ENCODE measurements around the gene SKAP2. TPM values are rescaled to one million over a fixed set of nuclear protein-coding genes. Genes with fewer than 3 reads are reported as not detected.

The SKAP2 gene
- total and polyA plus RNA-seq, 10 of the 15 experiments (the other 5 are each of a cell fraction or from before 2014, with no cell fraction given): 10.9 to 40.6 (median 23.5) TPM

DNA sequence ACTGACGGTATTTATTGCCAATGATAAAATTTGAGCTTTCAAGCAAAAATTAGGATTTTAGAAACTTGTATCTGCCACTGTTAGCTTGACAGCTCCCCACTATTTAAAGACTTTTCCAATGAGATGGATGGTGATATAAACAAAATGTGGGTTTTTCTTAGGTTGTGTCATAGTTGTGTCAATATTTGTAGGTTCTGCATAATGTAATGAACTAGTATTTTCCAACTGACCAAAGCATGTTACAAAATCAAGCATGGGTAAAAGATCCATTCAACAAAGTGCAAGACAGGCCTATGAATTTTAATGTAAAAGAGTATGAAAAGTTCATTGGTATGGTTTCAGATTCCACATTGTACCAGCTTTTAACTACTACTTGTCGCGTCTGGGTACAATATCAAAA is 165.6 kb downstream of the SKAP2 start:
- BruUV-seq (replicated peaks): no TSS peak
- FAIRE-seq: peak; percentile 13
- in situ Hi-C loops (cut with MboI) (no loop called here), intact Hi-C loops (cut with micrococcal nuclease; ENCODE audit: unreplicated experiment) (no loop called here)
- Histone ChIP-seq H3K4me2 (ENCODE audit: control insufficient read depth, insufficient read depth) (no peak overlapping the region), H3K27ac (ENCODE audit: control insufficient read depth, insufficient read depth) (no peak overlapping the region), H3K4me1 (ENCODE audit: control insufficient read depth, insufficient read depth, low read length) (no peaks in the 10 kb centered on the region), H3K79me2 (ENCODE audit: control insufficient read depth, insufficient read depth, low read length) (no peaks in the 10 kb centered on the region), H4K20me1 (ENCODE audit: control insufficient read depth, insufficient read depth) (no peaks in the 10 kb centered on the region), H3K9ac (ENCODE audit: control insufficient read depth, insufficient read depth, low read length) (no peak overlapping the region), H2AFZ (ENCODE audit: control insufficient read depth, low read depth, low read length) (no peak overlapping the region), H3K27me3 (replicated peaks in 1 of 2; ENCODE audit: control insufficient read depth in 2 of 2, insufficient read depth in 2 of 2, low read length in 1 of 2) (no peaks in the 10 kb centered on the region), H3K9me3 (replicated peaks; ENCODE audit: control insufficient read depth, insufficient read depth, low read length) (no peaks in the 10 kb centered on the region), H3K36me3 (ENCODE audit: control insufficient read depth in 2 of 2, insufficient read depth in 2 of 2, low read length in 1 of 2) (no peaks in the 10 kb centered on the region), H3K4me3 (no peak overlapping the region)
- no peak for DNase-seq (ENCODE audit: low read depth, low spot score)
- TF ChIP-seq GABPA (IDR thresholded peaks at IDR 0.05; ENCODE audit: low read depth) (no peak), MYC (IDR thresholded peaks at IDR 0.05; ENCODE audit: insufficient read depth, insufficient read length, insufficient replicate concordance, low read length, severe bottlenecking) (no peak), BMI1 (IDR thresholded peaks at IDR 0.05; ENCODE audit: borderline replicate concordance) (no peak), PML (IDR thresholded peaks at IDR 0.05; ENCODE audit: low read length) (no peak), ATF7 (IDR thresholded peaks at IDR 0.05; ENCODE audit: low read depth) (no peak), IKZF1 (conservative IDR thresholded peaks at IDR 0.05) (no peak)
- TF ChIP-seq, protein P1, sequence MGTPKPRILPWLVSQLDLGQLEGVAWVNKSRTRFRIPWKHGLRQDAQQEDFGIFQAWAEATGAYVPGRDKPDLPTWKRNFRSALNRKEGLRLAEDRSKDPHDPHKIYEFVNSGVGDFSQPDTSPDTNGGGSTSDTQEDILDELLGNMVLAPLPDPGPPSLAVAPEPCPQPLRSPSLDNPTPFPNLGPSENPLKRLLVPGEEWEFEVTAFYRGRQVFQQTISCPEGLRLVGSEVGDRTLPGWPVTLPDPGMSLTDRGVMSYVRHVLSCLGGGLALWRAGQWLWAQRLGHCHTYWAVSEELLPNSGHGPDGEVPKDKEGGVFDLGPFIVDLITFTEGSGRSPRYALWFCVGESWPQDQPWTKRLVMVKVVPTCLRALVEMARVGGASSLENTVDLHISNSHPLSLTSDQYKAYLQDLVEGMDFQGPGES (IDR thresholded peaks at IDR 0.05): no peak
- ChIA-PET CTCF (interaction anchor here (0.6 to 4.9 kb wide), 6 partner anchors 10 to 149 kb away, joined by 3 to 20 read pairs (median 7); no protein-coding TSS in a partner anchor), RAD21 (ENCODE audit: unreplicated experiment) (interaction anchor here (0.7 kb wide), 1 partner anchor 25 kb away, joined by 3 read pairs; no protein-coding TSS in a partner anchor), SMC1A (ENCODE audit: uncharacterized antibody, unreplicated experiment) (interaction anchor here (0.7 to 2.9 kb wide), 4 partner anchors 11 to 366 kb away, joined by 3 to 17 read pairs (median 5); no protein-coding TSS in a partner anchor), POLR2A (no interaction called here)
- no peak for ATAC-seq
- 94% methylated on average over 3 of the region's 3 CpGs for WGBS (ENCODE audit: insufficient coverage, insufficient replicate concordance, low lambda C conversion rate, missing lambda C conversion rate)

Measured in GM12878 (cell line).